ENCODE data around the gene IVNS1ABP. TPM values are rescaled to one million over a fixed set of nuclear protein-coding genes. Genes with fewer than 3 reads are reported as not detected.

The IVNS1ABP gene
- total and polyA plus RNA-seq, 2 of the 13 experiments (the other 11 are each of a cell fraction or from before 2014, with no cell fraction given) = 49.1 to 51.7 TPM

GRCh38 chr1:185317034-185317885, at the start of gene IVNS1ABP (continued):
- TF ChIP-seq DZIP1 (CRISPR knock-in tag; IDR thresholded peaks at IDR 0.05) = no peak
- TF ChIP-seq ADNP (CRISPR knock-in tag; IDR thresholded peaks at IDR 0.05) = no peak
- peak; percentile 57; the same call in 1 of the 2 replicates for TF ChIP-seq ZNF205 (CRISPR knock-in tag; IDR thresholded peaks at IDR 0.05)
- TF ChIP-seq TOPORS (CRISPR knock-in tag; IDR thresholded peaks at IDR 0.05) = no peak
- TF ChIP-seq NR2F1 (CRISPR knock-in tag; IDR thresholded peaks at IDR 0.05) = no peak; a peak in 1 of 4 replicates
- no peak for TF ChIP-seq FOXA1 (IDR thresholded peaks at IDR 0.05)
- no peak for TF ChIP-seq FOXA1 (CRISPR knock-in tag; IDR thresholded peaks at IDR 0.05)
- TF ChIP-seq ZNF674 (CRISPR knock-in tag; IDR thresholded peaks at IDR 0.05; ENCODE audit: low read depth) = 0 out of 2 replicates have a peak, but pooled peaks have one; percentile 74
- TF ChIP-seq ERF (CRISPR knock-in tag; IDR thresholded peaks at IDR 0.05) = peak; percentile 85
- no peak for TF ChIP-seq ZNF337 (CRISPR knock-in tag; IDR thresholded peaks at IDR 0.05; ENCODE audit: borderline replicate concordance, low read depth)
- no peak for TF ChIP-seq ZNF367 (CRISPR knock-in tag; IDR thresholded peaks at IDR 0.05; ENCODE audit: borderline replicate concordance)
- no peak for TF ChIP-seq FOXM1 (CRISPR knock-in tag; IDR thresholded peaks at IDR 0.05)
- TF ChIP-seq ZNF784 (CRISPR knock-in tag; IDR thresholded peaks at IDR 0.05; ENCODE audit: borderline replicate concordance) = peak; percentile 58; the same call in 1 of the 2 replicates
- peak; percentile 91 for TF ChIP-seq SAP130 (CRISPR knock-in tag; IDR thresholded peaks at IDR 0.05; ENCODE audit: low read depth)
- peak; percentile 89 for TF ChIP-seq GMEB1 (CRISPR knock-in tag; IDR thresholded peaks at IDR 0.05; ENCODE audit: borderline replicate concordance)
- TF ChIP-seq ETS1 (CRISPR knock-in tag; IDR thresholded peaks at IDR 0.05) = no peak
- no peak for TF ChIP-seq ZNF343 (CRISPR knock-in tag; IDR thresholded peaks at IDR 0.05)
- TF ChIP-seq ELF4 (CRISPR knock-in tag; IDR thresholded peaks at IDR 0.05; ENCODE audit: borderline replicate concordance) = no peak
- no peak for TF ChIP-seq AKAP8 (CRISPR knock-in tag; IDR thresholded peaks at IDR 0.05)
- TF ChIP-seq ZMYM2 (CRISPR knock-in tag; IDR thresholded peaks at IDR 0.05) = no peak
- TF ChIP-seq ZSCAN12 (CRISPR knock-in tag; IDR thresholded peaks at IDR 0.05) = no peak
- 0 out of 2 replicates have a peak, but pooled peaks have one; percentile 64 for TF ChIP-seq ZNF354B (CRISPR knock-in tag; IDR thresholded peaks at IDR 0.05)

Measured in HepG2 (cell line).